Hepatocyte (in vitro differentiated cells): ENCODE results near the gene AFTPH. TPM values are rescaled to one million over a fixed set of nuclear protein-coding genes. Genes with fewer than 3 reads are reported as not detected.

Experiments used
- DNase-seq: peaks from one replicate; pipeline ENCODE4 v3.0.0-alpha.2; 2016; ENCODE audit warnings: low spot score
- H2AFZ ChIP-seq: fragments of 200-600 bp; sonication (generic); 2 replicates; pipeline ENCODE4 v1.6.0; 2016; ENCODE audit warnings: antibody characterized with exemption, mild to moderate bottlenecking
- H3K27ac ChIP-seq: fragments of 200-600 bp; sonication (generic); 2 replicates; pipeline ENCODE4 v1.5.1; 2016; ENCODE audit warnings: mild to moderate bottlenecking
- H3K27me3 ChIP-seq: fragments of 200-600 bp; sonication (generic); 2 replicates; pipeline ENCODE4 v1.6.1; 2016
- H3K36me3 ChIP-seq: fragments of 200-600 bp; sonication (generic); replicated peaks from 2 replicates; pipeline ENCODE4 v1.5.1; 2016; ENCODE audit warnings: low read depth; ENCODE audit not compliant: insufficient read depth
- H3K4me1 ChIP-seq: fragments of 200-600 bp; sonication (generic); 2 replicates; pipeline ENCODE4 v1.5.1; 2016; ENCODE audit warnings: mild to moderate bottlenecking, moderate library complexity; ENCODE audit not compliant: insufficient read depth
- H3K4me2 ChIP-seq: fragments of 200-600 bp; sonication (generic); 2 replicates; pipeline ENCODE4 v1.6.0; 2016
- H3K4me3 ChIP-seq: fragments of 200-600 bp; sonication (generic); 2 replicates; pipeline ENCODE4 v1.5.1; 2016; ENCODE audit warnings: mild to moderate bottlenecking
- H3K79me2 ChIP-seq: fragments of 200-600 bp; sonication (generic); 2 replicates; pipeline ENCODE4 v1.6.0; 2017; ENCODE audit warnings: mild to moderate bottlenecking
- H3K9me2 ChIP-seq: fragments of 200-600 bp; sonication (generic); replicated peaks from 2 replicates; pipeline ENCODE4 v1.6.0; 2017; ENCODE audit warnings: mild to moderate bottlenecking; ENCODE audit not compliant: insufficient read depth
- H3K9me3 ChIP-seq: fragments of 200-600 bp; sonication (generic); 2 replicates; pipeline ENCODE4 v1.5.1; 2016; ENCODE audit warnings: low read depth, mild to moderate bottlenecking
- H4K20me1 ChIP-seq: fragments of 200-600 bp; sonication (generic); 2 replicates; pipeline ENCODE4 v1.6.0; 2016; ENCODE audit warnings: mild to moderate bottlenecking; ENCODE audit not compliant: insufficient read depth, poor library complexity, severe bottlenecking
- CTCF ChIP-seq: fragments of 200-600 bp; sonication (generic); IDR thresholded peaks from 2 replicates; pipeline ENCODE4 v1.5.1; 2016; ENCODE audit warnings: antibody characterized with exemption, mild to moderate bottlenecking; ENCODE audit not compliant: poor library complexity
- EZH2 ChIP-seq: fragments of 200-600 bp; sonication (generic); IDR thresholded peaks from 2 replicates; pipeline ENCODE4 v1.6.1; 2016; ENCODE audit warnings: antibody characterized with exemption, mild to moderate bottlenecking, borderline replicate concordance
- EZH2phosphoT487 ChIP-seq: fragments of 200-600 bp; sonication (generic); IDR thresholded peaks from one replicate; pipeline ENCODE4 v1.6.1; 2018; ENCODE audit warnings: antibody characterized with exemption, mild to moderate bottlenecking, low read depth, moderate library complexity; ENCODE audit not compliant: unreplicated experiment, severe bottlenecking
- WGBS: methylation state at CpG from one replicate; pipeline ENCODE4 v1.1.6; 2016; ENCODE audit warnings: low lambda C conversion rate; ENCODE audit errors: missing lambda C conversion rate; 5-methylcytosine and 5-hydroxymethylcytosine counted together
- polyA plus RNA-seq: library from polyadenylated mRNA; unstranded; fragments of >200 nt; fragmentation: Nextera tagmentation; extraction: Ambion mirVana; gene quantifications from 2 replicates; pipeline ENCODE4 v1.2.1, GENCODE V29; 2016
- total RNA-seq: library from RNA; depleted of rRNA; stranded (reverse); fragments of >200 nt; gene quantifications from 2 replicates; pipeline ENCODE4 v1.2.3, GENCODE V29; 2014

The AFTPH gene
- total and polyA plus RNA-seq, 2 experiments from 2014 or later = 11.8 to 50.9 TPM

DNA sequence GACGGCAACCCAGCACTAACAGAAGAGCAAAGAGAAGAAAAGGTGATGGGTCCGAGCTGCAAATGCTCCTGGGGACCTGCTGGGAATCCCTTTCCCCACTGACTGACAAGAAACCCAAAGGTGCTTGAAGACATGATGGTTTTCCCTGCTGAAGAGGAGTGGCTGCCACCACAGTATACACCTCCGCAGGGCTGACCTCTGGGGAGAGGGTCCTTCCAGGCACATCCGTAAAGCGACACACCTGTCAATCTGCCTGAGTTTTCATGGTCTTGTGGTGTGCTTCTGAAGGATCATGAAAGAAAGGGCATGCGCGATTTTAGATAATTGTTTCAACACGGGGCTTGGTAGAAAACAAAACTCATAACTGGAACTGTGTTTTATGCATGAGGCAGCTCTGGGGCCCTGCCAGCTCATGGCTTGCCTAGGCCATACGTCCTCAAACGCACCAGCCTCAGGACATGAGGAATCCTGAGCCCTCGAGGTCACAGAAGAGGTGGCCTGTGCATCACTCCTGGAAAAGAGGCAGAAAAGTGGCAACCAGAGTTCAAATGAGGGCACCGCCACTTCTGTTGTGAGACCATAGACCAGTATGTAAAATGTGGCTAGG lies 77.8 kb downstream of the AFTPH start:
- H3K4me3 ChIP-seq = no peak overlapping the region
- H2AFZ ChIP-seq = no peak overlapping the region
- no peaks in the 10 kb centered on the region for H3K9me2 ChIP-seq
- H3K9me3 ChIP-seq = no peaks in the 10 kb centered on the region
- peak overlapping the region; percentile 79 for H3K27ac ChIP-seq
- H3K27me3 ChIP-seq = no peaks in the 10 kb centered on the region
- no peak for DNase-seq
- WGBS = 90% methylated on average over 12 of the region's 12 CpGs
- H3K36me3 ChIP-seq = no peaks in the 10 kb centered on the region
- no peaks in the 10 kb centered on the region for H3K79me2 ChIP-seq
- peaks cover 41% of the 10 kb centered on the region for H3K4me1 ChIP-seq
- H3K4me2 ChIP-seq = peak overlapping the region; percentile 65
- TF ChIP-seq CTCF = no peak
- no peak for TF ChIP-seq EZH2
- TF ChIP-seq EZH2phosphoT487 = no peak
- H4K20me1 ChIP-seq = no peaks in the 10 kb centered on the region

DNA sequence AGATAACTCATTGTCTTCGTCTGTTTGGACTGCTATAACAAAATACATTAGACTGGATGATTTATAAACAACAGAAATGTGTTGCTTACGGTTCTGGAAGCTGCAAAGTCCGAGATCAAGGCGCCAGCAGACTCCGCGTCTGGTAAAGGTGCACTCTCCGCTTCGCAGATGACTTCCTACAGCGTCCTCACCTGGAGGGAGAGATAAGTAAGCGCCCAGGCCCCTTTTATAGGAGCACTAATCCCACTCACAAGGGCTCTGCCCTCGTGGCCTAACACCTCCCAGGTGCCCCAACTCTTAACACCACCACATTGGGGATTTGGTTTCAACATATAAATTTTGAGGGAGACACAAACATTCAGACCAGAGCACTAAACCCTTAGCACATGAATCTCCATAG lies 78.3 kb downstream of the AFTPH start:
- H3K9me2 ChIP-seq = no peaks in the 10 kb centered on the region
- 79% methylated on average over 11 of the region's 11 CpGs for WGBS
- TF ChIP-seq EZH2 (no peak), CTCF (no peak), EZH2phosphoT487 (no peak)
- DNase-seq = no peak
- H3K9me3 ChIP-seq = no peaks in the 10 kb centered on the region
- no peaks in the 10 kb centered on the region for H3K36me3 ChIP-seq
- no peak overlapping the region for H3K27ac ChIP-seq
- no peaks in the 10 kb centered on the region for H3K27me3 ChIP-seq
- no peaks in the 10 kb centered on the region for H4K20me1 ChIP-seq
- no peak overlapping the region for H3K4me2 ChIP-seq
- peaks cover 45% of the 10 kb centered on the region for H3K4me1 ChIP-seq
- H3K79me2 ChIP-seq = no peaks in the 10 kb centered on the region
- H2AFZ ChIP-seq = no peak overlapping the region
- no peak overlapping the region for H3K4me3 ChIP-seq

DNA sequence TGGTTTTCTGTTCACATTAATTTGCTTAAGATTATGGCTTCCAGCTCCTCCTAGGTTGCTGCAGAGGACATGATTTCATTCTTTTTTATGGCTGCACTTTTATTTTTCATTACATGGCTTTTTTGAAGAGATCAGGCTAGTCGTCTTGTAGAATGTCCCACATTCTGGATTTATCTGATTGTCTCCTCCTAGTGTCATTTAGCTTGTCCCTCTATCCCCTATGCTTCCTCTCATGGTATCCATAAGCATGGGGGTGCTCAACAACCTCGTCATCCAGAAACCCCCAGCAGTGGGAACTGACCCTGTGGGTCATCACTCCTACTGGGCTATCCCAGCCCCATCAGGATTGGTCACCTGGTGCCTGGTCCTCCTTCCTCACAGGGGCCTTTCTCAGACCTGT lies 80.0 kb downstream of the AFTPH start:
- H3K79me2 ChIP-seq = no peaks in the 10 kb centered on the region
- no peak for DNase-seq
- TF ChIP-seq EZH2 (no peak), EZH2phosphoT487 (no peak), CTCF (no peak)
- 94% methylated on average over 2 of the region's 2 CpGs for WGBS
- no peaks in the 10 kb centered on the region for H3K9me3 ChIP-seq
- H3K4me2 ChIP-seq = no peak overlapping the region
- H2AFZ ChIP-seq = no peak overlapping the region
- no peaks in the 10 kb centered on the region for H4K20me1 ChIP-seq
- peaks cover 58% of the 10 kb centered on the region for H3K4me1 ChIP-seq
- H3K36me3 ChIP-seq = no peaks in the 10 kb centered on the region
- no peak overlapping the region for H3K4me3 ChIP-seq
- H3K9me2 ChIP-seq = no peaks in the 10 kb centered on the region
- no peak overlapping the region for H3K27ac ChIP-seq
- H3K27me3 ChIP-seq = no peaks in the 10 kb centered on the region

DNA sequence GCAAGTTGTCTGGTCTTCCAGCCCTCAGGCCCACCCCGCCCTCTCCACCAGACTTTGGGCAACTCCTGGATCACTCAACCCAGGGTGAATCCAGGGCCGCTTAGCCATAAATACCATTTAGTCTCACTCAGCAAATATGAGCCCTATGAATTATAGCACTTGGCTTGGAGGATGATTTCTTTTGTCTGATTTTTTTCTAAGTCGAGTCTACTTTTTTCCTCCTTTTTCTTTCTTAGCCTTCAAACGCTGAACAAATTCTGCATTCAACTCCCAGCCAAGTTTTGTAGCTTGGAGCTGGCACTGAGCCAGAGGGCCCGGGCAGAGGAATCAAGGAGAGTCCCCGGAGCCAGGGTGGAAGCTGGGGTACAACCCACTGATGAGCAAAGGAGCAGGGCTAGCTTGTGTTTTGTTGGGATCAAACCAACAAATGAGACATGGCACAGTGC lies 80.9 kb downstream of the AFTPH start:
- H4K20me1 ChIP-seq = no peaks in the 10 kb centered on the region
- peak; percentile 51 for DNase-seq
- no peak overlapping the region for H3K4me3 ChIP-seq
- H2AFZ ChIP-seq = no peak overlapping the region
- peaks cover 57% of the 10 kb centered on the region for H3K4me1 ChIP-seq
- no peaks in the 10 kb centered on the region for H3K27me3 ChIP-seq
- no peaks in the 10 kb centered on the region for H3K36me3 ChIP-seq
- no peaks in the 10 kb centered on the region for H3K9me2 ChIP-seq
- no peaks in the 10 kb centered on the region for H3K79me2 ChIP-seq
- H3K9me3 ChIP-seq = no peaks in the 10 kb centered on the region
- peak overlapping the region; percentile 87 for H3K27ac ChIP-seq
- TF ChIP-seq CTCF (no peak), EZH2phosphoT487 (no peak), EZH2 (no peak)
- WGBS = 71% methylated on average over 6 of the region's 6 CpGs
- H3K4me2 ChIP-seq = no peak overlapping the region
